ENCODE results near the gene TSPAN7.

DNA sequence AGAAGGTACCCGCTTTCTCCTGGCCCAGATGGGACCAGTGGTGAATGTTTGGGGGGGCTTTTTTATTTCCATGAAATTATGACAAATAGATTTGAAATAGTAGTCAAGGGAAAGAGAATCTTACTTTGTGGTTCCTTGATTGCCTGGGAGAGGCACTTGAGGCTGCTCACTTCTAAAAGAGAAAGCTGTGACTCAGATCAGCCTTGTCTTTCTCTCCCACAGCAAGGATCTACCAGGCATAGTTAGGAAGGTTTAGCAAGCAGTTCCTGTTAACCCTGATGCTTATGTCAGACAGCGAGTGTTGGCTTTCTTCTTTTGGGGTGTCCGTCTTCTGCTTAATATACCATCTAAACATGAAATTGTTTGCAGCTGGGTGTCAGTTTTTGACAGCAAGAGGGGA, 114.5 kb downstream of the TSPAN7 start:
- TF ChIP-seq POLR2A (IDR thresholded peaks at IDR 0.05) (no peak), POLR2AphosphoS5 (IDR thresholded peaks at IDR 0.05; ENCODE audit: insufficient read depth in 1 of 2, low read depth in 1 of 2) (no peak)
- TF ChIP-seq, protein P1, sequence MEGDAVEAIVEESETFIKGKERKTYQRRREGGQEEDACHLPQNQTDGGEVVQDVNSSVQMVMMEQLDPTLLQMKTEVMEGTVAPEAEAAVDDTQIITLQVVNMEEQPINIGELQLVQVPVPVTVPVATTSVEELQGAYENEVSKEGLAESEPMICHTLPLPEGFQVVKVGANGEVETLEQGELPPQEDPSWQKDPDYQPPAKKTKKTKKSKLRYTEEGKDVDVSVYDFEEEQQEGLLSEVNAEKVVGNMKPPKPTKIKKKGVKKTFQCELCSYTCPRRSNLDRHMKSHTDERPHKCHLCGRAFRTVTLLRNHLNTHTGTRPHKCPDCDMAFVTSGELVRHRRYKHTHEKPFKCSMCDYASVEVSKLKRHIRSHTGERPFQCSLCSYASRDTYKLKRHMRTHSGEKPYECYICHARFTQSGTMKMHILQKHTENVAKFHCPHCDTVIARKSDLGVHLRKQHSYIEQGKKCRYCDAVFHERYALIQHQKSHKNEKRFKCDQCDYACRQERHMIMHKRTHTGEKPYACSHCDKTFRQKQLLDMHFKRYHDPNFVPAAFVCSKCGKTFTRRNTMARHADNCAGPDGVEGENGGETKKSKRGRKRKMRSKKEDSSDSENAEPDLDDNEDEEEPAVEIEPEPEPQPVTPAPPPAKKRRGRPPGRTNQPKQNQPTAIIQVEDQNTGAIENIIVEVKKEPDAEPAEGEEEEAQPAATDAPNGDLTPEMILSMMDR (IDR thresholded peaks at IDR 0.05), result no peak

Measured in vagina (tissue), 2 donors.